SHP77 (cell line): Measurements from ENCODE around the gene FBXL16.

ENCODE experiments used
- DNase-seq, 2 experiments: peaks; one replicate each; lab custom pipeline; 2025; lab: John Stamatoyannopoulos, UW

FBXL16 gene

DNA sequence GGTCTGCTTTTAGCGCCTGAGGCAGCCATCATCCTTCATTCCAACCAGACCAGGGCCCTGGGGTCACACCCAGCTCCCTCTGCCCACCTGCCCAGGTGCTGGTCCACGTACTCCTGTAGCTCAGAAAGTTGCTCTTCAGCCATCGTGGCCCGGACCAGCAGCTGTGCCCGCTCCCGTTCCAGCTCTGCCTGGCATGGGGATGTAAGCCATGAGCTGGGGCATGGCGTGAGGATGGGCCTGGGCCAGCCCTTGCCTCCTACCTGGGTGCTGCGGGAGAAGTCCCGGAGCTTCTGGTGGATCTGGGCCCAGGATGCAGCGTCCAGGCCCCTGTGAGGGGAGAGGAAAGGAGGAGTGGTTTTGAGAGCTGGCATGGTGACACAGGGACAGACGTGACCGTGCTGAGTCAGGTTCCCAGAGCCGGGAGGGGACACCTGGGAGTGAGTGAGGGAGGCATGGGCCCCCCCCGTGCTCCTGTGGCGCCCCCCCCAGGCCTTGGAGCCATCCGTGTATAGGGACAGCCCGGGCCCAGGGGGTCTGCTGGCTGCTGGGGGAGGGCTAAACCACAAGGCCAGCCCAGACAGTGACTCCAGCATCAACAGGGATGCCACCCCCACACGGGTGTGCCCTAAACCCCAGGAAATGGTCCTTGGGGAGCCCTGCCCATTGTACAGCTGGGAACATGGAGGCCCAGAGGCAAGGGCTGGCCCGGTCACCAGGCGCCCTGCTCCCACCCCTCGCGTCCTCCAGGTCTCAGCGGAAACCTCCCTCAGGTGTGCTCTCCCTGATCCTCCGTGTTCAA lies 17.4 kb upstream of the FBXL16 start:
- DNase-seq = no peak

DNA sequence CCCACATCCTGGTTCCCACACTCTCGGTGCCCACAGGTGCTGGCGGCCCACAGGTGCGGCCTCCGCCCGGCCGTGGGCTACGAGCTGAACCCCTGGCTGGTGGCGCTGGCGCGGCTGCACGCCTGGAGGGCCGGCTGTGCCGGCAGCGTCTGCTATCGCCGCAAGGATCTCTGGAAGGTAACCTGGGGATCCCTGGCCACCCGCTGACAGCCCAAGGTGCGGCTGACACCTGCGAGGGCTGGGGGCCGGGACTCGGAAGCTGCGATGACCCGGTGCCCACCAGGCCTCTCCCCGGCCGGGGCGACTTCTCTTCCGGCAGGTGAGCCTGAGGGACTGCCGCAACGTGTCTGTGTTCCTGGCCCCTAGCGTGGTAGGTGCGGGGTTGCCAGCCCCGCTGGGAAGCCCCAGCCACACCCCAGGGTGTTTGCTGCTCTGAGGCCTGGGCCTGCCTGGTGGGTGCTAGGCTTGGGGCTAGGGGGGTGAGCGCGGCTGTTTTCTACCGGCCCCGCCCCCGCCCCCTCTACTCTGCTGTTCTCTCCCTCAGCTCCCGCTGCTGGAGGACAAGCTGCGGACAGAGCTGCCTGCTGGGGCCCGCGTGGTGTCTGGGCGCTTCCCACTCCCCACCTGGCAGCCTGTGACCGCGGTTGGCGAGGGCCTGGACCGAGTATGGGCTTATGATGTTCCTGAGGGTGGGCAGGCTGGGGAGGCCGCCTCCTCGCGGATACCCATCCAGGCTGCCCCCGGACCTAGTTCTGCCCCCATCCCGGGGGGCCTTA lies 16.4 kb upstream of the FBXL16 start:
- no peak for DNase-seq

DNA sequence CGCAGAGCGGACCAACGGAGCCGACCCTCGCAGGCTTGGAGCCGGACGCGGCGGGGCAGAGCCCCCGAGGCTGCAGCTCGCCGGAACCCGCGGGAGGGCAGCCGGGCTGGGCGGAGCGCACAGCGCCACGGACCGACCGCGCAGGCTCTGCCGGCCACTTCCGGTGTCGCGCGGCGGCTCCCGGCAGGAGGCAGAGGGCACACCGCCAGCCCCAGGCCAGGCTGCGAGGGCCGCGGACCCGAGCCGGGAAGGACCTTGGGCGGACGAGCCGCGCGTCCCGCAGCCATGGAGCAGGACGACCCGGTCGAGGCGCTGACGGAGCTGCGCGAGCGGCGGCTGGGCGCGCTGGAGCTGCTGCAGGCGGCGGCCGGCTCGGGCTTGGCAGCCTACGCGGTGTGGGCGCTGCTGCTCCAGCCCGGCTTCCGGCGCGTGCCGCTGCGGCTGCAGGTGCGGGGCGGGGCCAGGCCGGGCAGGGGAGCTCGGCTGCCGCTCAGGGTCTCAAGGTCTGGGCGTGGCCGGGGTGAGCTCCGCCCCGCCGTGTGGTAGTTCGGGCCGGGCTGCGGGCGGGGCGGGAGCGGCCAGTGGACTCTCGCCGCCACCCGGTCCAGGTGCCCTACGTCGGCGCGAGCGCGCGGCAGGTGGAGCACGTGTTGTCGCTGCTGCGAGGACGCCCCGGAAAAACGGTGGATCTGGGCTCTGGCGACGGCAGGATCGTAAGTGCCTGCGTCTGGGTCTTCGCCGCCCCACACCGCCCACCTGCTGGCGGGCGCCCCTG lies 15.6 kb upstream of the FBXL16 start, which contains the start of gene ANTKMT:
Gene ANTKMT (plus strand): TSS at position 157 of the 775 bp plus-strand sequence. CDS start 129 bp downstream, at position 286.
- peak; percentile 81 to 92 for DNase-seq

DNA sequence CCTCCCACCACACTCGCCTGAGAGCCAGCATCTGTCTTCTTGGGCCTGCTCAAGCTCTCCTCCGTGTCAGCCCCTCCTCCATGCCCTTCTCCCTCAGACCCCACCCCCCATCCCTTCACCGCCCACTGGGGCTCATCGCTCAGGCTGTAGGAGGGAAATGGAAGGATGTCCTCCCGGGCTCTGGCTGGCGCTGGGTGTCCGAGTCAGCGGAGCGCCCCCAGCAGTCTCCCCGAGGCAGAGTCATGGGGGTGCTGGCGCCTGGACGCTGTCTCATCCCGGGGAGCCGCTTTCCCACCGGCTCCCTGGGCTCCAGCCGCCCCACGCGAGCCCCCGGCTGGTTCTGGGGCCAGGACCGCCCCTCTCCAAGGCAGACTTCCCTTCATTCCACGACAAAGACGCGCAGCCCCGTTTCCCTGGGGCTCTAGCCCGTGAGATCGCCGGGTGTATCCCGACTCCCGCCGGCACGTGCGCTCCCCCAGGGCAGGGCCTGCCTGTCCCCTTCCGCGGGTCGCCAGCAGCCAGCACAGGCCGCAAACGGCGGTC lies 14.9 kb upstream of the FBXL16 start:
- DNase-seq = peak; percentile 71 to 83

DNA sequence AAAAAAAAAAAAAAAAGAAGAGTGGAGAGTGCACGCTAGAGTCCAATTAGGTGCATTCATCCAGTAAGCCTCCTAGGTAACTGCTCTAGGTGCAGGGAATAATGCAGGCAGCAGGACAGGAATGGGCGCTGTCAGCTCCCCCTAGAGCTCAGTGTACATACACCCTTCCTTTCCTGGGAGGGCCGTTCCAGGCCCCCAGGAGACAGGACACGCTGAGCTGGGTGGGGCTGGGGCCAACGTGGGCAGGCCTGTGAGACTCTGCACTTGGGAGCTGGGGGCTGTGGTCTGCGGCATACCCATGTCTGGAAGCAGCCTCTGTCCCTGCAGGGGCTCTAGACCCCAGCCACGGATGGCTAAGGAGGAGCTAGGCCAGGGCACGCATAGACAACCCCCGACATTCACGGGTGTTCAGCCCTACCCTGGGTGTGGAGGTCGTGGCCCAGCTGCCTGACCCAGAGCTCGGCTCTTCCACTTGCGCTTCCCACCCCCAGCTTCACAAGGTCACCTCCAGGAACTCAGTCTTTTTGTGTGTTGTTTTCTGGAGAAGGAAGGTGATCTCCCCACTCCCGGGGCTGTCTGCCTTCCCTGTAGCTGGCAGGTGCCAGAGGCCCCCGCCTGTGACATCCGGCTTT lies 14.3 kb upstream of the FBXL16 start:
- DNase-seq = peak in 1 of 2 experiments; percentile 49

DNA sequence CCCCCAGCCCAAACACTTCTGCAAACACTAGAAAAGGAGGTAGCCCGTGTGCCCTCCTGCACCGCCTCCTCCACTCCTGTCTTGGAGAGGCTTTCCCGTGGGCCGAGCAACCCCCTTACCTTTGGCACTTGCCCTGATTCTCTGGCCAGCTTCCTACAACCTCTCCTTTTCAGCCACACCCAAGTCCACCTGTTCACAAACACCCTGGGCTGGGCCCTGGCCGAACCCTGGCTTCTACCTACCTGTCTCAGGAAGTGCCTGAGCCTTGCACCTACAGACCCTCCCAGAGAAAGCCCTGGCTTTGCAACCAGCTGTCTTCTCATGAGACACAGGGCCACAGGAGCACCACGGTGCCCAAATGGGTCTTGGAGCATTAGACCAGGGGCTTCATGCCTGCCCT lies 13.3 kb upstream of the FBXL16 start:
- DNase-seq = no peak

DNA sequence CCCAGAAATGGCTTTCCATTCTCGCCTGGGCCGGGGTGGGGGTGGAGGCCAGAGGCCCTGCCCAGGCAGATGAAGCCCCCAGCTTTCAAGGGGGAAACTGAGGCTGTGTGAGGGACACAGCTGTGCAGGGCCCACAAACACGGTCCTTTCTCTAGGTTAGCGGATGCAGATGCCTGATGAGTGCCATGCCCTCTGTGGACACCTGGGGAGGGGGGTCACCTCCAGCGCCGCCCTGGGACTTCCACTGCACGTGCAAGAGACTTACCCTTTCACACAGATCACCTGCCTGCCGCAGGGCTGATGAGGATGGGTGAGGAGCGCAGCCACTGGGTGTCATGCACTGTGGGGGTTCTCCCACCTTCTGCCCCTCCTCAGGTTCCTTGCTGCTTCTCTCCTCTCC lies 12.8 kb upstream of the FBXL16 start:
- DNase-seq = no peak

DNA sequence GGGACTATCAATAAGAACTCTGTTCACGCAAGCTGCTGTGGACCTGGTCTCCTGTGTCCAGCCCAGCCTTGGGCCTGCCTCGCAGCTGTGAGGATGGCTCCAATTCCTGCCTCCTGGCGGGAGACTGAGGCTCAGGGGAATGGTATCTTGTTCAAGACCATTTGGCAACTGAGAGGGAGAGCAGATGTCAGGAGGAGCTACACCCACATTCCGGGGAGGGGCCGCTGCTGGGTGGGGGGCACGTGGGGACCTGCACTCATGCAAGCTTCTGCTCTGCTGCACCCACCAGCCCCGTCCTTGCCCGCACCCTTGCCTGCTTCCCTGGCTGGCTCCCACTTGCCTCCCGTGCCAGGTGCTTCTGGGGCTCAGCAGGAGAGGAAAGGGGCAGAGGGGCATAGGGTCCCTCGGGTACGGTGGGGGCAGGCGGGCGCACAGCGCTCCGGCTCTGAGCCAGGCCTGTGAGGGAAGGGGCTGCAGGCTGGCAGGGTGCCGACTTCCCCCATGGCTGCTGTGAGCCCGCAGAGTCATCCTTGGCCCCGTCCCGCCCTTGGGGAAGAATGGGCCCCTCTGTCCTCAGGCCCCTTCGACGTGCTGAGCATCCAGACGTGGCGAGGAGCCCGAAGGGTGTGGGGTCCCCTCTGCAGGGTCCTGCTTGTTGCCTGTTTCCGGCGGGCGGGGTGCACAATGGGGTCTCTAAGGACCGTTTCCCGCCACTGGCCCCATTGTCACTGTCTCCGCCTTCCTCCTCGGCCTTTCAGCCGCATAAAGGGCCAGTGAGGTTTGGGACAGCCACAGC lies 12.0 kb upstream of the FBXL16 start:
- DNase-seq = no peak

DNA sequence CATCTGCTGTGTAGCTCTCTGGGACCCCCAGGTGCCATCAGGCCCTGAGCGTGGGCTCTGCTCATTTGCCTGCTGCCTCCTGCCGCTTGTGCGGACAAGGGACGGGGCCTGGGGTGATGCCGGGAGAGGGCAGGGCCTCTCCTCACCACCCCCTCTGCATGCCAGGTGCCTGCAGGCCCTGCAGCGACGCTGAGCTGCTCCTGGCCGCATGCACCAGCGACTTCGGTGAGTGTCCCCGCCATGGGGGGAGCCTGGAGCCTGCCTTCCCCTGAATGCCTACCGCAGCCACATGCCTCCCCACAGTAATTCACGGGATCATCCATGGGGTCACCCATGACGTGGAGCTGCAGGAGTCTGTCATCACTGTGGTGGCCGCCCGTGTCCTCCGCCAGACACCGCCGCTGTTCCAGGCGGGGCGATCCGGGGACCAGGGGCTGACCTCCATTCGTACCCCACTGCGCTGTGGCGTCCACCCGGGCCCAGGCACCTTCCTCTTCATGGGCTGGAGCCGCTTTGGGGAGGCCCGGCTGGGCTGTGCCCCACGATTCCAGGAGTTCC lies 11.2 kb upstream of the FBXL16 start:
- DNase-seq = no peak

DNA sequence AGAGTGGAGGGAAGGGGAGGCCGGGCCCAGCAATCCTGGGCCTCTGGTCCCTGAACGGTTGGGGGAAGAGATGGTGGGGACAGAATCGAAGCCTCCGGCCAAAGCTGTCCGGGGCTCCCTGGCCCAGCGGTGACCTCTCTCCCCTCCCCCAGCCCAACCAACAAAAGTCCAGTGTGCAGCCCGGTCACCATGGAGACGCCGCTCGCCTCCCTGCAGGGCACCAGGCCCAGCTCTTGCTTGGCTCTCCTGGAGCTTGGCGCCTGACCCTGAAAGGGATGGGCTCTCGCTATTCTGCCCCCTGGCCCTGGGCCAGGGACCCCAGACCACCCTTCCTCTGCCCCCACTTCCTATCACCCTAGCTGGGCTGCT lies 10.6 kb upstream of the FBXL16 start:
- DNase-seq = peak in 1 of 2 experiments; percentile 26

DNA sequence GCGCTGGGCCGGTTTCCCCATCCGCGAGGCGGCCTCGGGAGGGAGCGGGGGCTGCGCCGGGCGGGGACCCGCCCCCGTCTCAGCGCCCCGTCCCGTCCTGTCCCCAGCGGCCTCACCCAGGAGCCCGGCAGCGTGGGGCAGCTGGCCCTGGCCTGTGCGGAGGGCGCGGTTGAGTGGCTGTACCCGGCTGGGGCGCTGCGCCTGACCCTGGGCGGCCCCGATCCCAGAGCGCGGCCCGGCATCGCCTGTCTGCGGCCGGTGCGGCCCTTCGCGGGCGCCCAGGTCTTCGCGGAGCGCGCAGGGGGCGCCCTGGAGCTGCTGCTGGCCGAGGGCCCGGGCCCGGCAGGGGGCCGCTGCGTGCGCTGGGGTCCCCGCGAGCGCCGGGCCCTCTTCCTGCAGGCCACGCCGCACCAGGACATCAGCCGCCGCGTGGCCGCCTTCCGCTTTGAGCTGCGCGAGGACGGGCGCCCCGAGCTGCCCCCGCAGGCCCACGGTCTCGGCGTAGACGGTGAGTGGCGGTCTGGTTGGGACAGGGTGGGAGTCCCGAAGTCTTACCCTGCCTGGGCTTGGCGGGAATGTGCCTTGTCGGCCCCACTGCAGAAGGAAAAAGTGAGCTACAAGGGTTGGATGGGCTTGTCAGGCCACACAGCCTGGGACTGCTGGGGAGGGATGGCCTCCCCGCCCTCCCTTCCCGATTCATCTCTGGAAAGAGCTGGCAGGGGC lies 10.0 kb upstream of the FBXL16 start:
- DNase-seq = no peak

DNA sequence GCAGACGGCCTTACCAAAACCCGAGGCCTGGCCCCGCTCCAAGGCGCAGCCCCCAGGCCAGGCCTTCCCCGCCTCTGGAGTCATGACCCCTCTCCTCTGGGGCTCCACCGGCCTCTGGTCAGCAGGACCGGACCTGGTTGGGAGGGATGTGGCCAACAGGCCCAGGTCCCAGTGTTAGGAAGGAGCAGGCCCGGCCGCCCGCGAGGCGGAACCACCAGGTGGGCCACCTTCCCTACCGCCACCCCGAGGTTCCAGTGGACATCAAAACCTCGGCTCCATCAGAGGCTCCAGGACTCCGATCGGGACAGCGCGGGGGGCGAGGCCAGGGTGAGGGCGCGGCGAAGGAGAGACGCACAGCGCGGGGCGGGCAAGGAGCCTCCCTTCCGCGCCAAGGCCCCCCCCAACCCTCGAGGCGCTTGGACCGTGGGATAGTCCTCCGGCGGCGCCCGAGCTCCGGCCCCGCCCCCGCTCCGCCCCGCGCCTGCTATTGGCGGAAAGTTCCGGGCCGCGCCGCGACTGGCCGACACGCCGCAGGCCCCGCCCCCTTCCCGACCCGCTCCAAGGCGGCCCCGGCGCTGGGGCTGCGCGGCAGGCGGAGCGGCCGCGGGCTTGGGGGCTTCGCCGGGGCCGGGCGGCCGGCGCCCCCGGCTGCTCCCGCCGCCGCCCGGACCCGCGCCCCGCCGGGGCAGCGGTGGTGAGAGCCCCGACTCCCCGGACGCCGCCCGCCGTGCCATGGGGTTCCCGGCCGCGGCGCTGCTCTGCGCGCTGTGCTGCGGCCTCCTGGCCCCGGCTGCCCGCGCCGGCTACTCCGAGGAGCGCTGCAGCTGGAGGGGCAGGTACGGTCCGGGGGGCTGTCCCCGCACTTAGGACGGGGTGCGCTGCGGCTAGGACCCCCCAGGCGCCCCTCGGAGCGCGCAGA lies 9.2 kb upstream of the FBXL16 start, which contains the start of gene METRN:
Gene METRN (plus strand): TSS at position 561 of the 919 bp plus-strand sequence. CDS start 172 bp downstream, at position 733.
- DNase-seq = peak; percentile 77 to 81

DNA sequence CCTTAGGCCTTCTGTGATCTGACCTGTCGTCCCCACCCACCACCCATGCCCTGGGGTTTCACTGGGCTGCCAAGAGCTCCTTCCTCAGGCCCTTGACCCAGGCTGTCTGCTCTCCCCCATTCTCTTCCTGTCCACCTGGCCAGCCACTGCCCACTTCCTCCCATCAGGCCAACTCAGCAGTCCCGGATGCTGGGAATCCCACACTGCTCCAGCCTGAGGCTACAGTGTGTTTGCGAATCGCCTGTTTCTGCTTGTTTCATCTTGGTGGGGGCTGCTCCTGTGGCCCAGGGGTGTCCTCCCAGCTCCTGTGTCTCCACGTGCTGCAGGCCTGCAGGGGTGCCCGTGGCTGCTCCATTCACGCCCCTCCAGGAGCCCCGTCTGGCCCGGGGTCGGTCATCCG lies 8.5 kb upstream of the FBXL16 start:
- peak in 1 of 2 experiments; percentile 19 for DNase-seq

DNA sequence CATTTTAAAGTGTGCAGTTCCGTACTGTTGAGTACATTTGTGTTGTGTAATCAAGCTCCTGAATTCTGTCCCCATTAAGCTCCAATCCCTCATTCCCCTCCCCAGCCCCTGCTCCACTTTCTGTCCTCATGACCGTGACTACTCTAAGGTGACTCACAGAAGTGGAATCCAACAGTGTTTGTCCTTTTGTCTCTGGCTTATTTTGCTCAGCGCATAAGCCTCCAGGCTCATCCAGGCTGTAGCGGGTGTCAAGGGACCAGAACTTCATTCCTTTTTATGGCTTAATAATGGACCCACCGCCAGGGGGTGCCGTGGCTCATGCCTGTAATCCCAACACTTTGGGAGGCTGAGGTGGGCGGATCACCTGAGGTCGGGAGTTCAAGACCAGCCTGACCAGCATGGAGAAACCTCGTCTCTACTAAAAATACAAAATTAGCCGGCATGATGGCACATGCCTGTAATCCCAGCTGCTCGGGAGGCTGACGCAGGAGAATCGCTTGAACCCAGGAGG lies 7.2 kb upstream of the FBXL16 start:
- DNase-seq = peak in 1 of 2 experiments; percentile 12

DNA sequence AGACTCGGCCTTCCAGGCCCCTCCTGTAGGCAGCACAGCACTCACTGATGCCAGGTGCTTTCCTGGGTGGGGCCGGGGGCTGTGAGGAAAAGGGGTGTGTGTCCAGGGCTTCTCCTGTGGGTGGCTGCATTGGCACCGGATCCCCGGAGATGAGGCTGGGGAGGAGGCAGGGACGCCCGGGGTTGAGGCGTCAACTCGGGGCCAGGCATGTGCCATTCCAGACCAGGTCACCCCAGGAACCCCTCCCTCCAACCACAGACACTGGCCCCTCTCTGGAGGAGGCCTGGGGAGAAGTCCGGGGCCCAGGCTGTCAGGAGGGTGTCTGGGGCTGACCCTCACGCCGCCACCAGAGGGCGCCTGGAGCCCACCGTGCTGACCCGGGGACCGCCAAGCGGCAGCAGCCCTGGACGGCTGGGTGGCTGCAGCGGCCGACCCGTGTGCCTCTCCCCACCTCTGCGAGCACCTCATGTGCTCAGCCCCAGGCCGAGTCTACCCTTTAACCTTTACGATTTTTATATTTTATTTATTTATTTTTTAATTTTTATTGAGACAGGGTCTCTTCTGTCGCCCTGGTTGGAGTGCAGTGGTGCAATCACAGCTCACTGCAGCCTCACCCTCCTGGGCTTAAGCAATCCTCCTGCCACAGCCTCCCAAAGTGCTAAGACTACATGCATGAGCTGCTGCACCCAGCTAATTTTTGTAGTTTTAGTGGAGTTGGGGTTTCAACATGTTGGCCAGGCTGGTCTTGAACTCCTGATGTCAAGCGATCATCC lies 6.1 kb upstream of the FBXL16 start:
- peak in 1 of 2 experiments; percentile 73 for DNase-seq

DNA sequence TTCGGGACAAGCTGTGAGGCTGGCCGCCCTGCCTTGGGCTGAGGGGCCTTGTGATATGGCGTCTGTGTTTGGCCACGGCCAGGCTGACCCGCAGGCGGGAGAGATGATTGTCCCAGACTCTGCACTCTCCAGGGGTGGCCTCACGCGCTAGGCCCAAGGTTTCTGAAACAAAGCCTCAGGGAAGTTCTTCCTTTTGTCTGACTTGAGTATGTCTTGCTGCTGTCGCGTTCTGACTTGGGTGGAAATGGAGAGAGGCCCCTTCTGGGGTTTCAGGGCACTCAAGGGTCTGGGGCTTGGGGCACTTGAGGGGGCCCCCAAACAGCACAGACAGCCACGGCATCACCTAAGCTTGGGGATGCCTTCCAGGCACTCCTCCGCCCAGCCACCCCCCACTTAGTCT lies 5.5 kb upstream of the FBXL16 start:
- DNase-seq = no peak

DNA sequence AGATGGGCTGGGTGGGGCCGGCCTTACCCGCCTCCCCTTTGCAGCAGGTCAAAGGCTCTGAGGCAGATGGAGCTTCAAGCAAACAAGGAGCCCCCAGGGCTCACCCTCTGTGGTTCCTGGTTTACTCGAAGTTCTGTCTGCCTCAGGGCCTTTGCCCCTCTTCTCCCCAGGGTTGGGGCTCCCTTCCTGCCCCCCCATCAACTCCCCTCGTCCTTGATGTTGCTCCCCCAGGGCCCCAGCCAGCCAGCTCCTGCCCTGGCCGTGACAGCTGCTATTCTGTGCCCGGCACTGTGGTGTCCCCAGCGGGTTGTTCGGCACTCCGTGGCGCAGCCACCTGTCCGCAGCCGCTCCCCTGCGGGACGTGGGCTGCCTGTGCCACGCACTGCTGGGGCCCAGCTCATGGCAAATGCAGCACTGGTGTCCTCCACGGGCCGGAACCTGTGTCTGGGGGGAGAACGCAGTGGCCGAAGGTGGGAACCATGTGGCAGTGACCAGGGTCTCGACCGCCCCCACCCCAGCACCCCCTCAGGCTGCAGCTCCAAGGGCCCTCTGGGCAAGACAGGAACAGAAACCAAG lies 5.0 kb upstream of the FBXL16 start:
- no peak for DNase-seq
